Lower leg skin (tissue), 3 donors: ENCODE data around the gene GNAL.

Source experiments
- CTCF ChIP-seq, 3 donors: fragments of 450-650 bp; IDR thresholded peaks; one replicate each; pipeline ENCODE4 v1.5.1; 2016; ENCODE audit warnings: antibody characterized with exemption in 3 of 3, mild to moderate bottlenecking in 3 of 3, moderate library complexity in 2 of 3
- POLR2A ChIP-seq, 2 donors: fragments of 450-650 bp; IDR thresholded peaks; one replicate each; pipeline ENCODE4 v1.6.1; 2016 to 2017; ENCODE audit warnings: antibody characterized with exemption in 2 of 2, mild to moderate bottlenecking in 1 of 2, moderate library complexity in 1 of 2

- TF ChIP-seq CTCF (IDR thresholded peaks at IDR 0.05) (no peak), POLR2A (IDR thresholded peaks at IDR 0.05) (no peak)
Measured at GRCh38 chr18:11905613-11906012, 216.5 kb downstream of the GNAL start.
